Measurements from ENCODE around the gene IDH3G. TPM values are rescaled to one million over a fixed set of nuclear protein-coding genes. Genes with fewer than 3 reads are reported as not detected.
A peak's percentile ranks its signal among the peaks of the same experiment; 100 is the strongest.
"Not testable (repeated sequence)": the region's sequence is repeated elsewhere in the genome, so short reads cannot be mapped to it uniquely, and the experiment has no call there.

IDH3G gene
- total RNA-seq, 2 donors from 2014 or later = 76.1 to 93.6 TPM

DNA sequence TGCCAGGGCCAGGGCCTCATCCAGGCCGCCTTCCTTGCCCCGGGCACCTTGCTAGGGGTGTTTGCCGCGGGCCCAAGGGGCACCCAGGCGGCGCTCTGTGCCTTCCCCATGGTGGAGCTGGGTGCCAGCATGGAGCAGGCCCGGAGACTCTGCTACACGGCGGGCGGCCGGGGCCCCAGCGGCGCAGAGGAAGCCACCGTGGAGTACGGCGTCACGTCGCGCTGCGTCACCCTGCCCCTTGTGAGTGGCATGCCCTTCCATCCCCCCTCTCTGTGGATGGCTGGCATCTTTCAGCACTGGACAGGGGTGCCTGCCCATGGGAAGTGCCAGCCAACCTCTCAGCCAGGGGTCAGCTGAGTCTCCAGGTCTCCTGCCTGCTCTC is 26.5 kb downstream of the IDH3G start:
- ATAC-seq (no peak), DNase-seq (no peak)
- intact Hi-C loops (cut with DNase I, micrococcal nuclease) = no loop called here

DNA sequence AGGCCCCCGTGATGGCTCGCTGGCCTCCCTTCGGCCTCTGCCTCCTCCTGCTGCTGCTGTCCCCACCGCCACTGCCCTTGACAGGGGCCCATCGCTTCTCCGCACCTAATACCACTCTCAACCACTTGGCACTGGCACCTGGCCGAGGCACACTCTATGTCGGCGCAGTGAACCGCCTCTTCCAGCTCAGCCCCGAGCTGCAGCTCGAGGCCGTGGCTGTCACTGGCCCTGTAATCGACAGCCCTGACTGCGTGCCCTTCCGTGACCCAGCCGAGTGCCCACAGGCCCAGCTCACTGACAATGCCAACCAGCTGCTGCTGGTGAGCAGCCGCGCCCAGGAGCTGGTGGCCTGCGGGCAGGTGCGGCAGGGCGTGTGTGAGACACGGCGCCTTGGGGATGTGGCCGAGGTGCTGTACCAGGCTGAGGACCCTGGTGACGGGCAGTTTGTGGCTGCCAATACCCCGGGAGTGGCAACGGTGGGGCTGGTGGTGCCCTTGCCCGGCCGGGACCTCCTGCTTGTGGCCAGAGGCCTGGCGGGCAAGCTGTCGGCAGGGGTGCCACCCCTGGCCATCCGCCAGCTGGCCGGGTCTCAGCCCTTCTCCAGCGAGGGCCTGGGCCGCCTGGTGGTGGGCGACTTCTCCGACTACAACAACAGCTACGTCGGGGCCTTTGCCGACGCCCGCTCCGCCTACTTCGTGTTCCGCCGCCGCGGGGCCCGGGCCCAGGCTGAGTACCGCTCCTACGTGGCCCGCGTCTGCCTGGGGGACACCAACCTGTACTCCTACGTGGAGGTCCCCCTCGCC is 27.1 kb downstream of the IDH3G start:
- DNase-seq (peak; percentile 12 to 20), ATAC-seq (peak; percentile 13)
- intact Hi-C loops (cut with DNase I, micrococcal nuclease) = no loop called here

DNA sequence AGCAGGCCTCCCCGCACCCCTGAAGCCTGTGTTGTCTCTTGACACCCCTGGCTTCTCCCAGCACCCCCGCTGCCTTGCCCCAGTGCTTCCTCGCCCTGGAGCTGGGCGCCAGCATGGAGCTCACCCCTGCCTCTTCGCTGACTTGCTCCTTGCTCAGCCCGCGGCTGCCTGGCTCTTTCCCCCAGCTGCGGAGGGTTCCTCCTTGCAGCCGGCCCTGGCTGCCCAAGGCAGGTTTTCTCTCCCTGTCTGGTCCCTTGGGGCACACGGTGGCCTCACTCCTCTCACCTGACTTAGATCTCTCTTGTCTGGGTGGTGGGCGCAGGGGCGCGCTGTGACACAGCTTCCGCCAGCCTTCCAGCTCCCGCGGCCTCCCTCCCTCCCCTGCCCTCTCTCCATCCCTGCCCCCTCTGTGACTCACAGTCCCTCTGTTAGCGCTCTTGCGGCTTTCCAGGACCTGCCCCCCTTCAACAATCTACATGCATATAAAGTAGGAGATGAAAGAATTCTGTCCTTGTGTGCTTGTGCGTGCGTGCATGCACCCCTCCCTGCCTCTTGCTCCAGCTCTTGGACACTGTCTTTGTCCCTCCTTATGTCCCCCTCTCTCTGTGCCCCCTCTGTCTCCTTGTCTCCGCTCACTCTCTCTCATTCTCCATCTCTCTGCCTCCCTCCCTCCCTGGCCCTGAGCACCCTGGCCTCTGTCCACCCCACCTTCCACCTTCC is 27.9 kb downstream of the IDH3G start:
- intact Hi-C loops (cut with DNase I, micrococcal nuclease) = no loop called here
- ATAC-seq (no peak), DNase-seq (peak; percentile 14 to 37)

DNA sequence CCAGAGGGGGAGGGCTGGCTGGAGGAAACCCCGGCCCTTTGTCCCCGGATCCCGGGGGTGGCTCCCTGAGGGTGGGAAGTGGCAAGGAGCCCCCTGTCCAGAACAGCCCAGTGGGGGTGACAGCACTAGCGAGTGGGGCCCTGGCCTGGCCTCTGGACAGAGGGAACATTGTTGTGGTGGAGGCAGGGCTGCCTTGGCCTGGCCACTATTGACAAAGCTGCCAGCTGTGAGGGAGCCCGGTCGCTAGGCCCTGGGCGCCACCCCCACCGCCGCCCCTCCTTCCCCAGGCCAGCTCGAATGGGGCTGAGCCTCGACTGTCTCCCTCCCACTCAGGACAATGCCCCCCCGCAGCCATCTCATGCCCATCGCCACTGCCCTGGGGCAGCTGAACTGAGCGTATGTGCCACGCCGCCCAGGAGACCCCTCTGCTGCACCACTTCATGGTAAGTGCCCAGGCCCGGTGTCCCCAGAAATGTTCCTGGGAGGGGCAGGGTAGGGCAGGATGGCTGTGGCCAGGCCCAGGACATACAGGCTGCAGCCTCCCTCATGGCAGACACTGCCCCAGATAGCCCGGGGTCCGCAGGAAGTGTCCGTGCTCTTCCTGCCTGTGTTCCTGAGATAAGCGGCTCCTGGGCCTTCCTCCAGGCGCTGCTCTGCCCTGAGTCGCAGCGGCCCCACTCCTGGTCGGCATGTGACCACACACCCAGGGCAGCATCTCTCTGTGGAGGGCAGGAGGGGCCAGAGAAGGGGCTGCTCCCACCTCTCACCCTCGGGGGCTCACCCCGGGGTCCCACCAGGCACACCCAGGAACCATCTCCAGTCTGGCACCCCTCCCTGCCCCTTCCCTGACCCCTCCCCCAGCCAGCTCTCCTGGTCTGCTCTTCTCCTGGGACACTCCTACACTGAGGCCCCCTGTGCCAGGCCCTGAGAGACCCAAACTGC is 28.8 kb downstream of the IDH3G start:
- DNase-seq (peak; percentile 9 to 28), ATAC-seq (no peak)
- intact Hi-C loops (cut with DNase I, micrococcal nuclease) = no loop called here

DNA sequence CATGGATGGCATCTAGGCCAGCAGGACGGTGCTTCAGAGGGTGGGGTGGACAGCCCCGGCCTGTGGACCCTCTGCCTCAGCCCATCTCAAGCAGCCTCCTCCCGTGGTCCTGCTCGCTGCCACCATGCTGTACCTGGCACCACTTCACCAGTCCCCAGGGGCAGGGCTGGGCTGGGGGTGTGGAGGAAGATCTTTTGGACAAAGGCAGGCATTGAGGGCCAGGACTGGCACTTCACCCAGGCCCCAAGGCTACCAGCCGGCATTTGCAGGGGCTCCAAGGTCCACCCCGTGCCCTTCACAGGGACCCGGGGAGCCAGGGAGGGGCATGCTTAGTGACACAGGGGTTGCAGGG is 29.4 kb downstream of the IDH3G start:
- intact Hi-C loops (cut with DNase I, micrococcal nuclease) = loop anchor here in 1 of 2 donors (5.0 kb wide), 1 partner anchor 188 kb away; no protein-coding TSS in a partner anchor
- ATAC-seq (peak; percentile 5), DNase-seq (peak in 1 of 2 donors; percentile 23)

DNA sequence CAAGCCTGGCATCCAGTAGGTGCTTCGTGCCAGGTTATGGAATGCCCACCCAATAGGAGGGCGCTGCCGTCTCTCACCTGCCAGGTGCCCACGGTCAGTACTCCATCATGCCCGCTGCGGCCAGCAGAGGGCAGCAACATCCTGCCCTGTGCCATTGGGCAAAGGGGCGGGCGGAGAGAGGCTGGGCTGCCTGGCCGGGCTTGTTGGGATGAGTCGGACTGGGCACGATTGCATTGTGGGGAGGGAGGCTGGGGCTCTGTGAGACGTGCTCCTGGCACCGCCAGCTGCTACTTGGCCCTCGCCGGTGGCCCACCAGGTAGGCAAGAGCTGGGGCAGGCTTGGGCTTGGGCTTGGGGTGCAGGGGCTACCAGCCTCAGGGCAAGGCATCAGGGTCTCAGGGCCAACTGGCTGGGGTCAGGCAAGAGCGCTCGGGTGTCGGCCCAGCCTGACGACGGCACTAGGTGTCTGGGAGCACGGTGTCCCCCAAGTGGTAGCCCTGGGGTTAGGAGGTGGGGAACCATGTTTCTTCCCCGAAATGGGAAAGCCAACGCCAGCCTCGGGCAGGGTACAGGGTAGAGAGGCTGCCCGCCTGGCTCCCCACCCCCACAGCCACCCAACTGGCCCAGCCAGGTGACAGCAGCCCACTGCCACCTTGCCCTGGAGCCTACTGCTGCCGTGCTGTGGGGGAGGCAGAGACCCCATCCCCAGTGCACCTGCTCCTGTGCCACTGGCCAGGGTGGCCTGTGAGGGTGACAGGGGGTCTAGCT is 30.0 kb downstream of the IDH3G start, which contains the start of gene PLXNB3:
Gene PLXNB3 (plus strand): TSS at position 261 of the 767 bp plus-strand sequence. CDS start 1,287 bp downstream, outside the sequence.
- intact Hi-C loops (cut with DNase I, micrococcal nuclease) = loop anchor here in 1 of 2 donors (5.0 kb wide), 1 partner anchor 188 kb away; no protein-coding TSS in a partner anchor
- peak; percentile 79 to 88 for DNase-seq
- ATAC-seq = peak; percentile 94

DNA sequence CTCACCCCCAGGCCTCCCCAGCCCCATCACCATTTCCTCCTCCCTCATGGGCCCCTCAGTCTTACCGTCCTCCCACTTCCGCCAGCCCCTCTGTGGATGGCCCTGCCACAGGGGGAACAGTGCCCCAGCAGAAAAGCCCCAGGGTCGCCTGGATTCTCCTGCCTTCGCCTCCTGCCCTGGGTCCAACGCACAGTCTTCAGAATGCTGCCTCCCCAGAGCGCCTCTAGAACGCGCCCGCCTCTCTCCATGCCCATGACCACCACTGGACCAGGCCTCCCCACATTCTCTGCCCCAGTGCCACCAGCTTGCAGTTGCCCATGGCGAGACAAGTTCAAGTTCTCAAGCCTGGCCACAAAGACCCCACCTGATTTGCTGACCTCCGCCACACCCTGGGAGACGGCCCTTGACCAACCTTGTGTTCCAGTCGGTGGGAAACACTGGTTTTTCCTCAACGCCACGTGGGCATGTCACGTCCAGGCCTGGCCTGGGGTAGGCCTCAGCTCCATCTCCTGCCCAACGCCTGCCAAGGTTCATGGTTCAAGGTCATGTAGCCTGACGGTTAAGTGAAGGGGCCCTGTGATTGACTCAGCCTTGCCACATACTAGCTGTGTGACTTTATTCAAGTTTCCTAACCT is 30.8 kb downstream of the IDH3G start:
- intact Hi-C loops (cut with DNase I, micrococcal nuclease) = loop anchor here in 1 of 2 donors (5.0 kb wide), 1 partner anchor 189 kb away; no protein-coding TSS in a partner anchor

DNA sequence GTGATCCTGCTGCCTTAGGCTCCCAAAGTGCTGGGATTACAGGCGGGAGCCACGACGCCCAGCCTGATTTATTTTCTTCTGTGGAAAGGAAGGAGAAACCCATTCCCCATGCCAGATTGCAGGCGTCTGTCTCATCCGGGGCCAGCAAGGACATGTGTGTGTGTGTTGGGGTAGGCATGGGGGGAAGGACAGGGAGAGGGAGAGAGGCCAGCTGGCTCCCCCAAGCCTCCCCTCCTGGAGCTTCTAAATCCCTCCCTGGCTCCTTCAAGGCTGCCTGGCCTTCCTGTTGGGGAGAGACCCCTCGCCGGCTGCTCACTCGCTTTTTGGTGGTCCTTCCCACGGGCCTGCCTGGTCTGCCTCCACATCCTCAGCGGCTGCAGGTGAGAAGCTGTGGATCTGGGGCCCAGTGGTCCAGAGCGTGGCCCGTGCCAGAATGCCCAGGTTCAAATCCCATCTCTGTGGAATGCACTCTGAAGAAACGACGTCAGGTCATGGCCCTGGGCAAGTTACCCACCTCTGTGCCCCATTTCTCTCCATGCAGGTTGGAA is 31.5 kb downstream of the IDH3G start:
- intact Hi-C loops (cut with DNase I, micrococcal nuclease) = loop anchor here in 1 of 2 donors (5.0 kb wide), 1 partner anchor 190 kb away; no protein-coding TSS in a partner anchor
- no peak for ATAC-seq
- peak in 1 of 2 donors; percentile 17 for DNase-seq

More for the DNA sequence above, 30.8 kb downstream of the IDH3G start:
- no peak for ATAC-seq
- DNase-seq = peak; percentile 2 to 21

DNA sequence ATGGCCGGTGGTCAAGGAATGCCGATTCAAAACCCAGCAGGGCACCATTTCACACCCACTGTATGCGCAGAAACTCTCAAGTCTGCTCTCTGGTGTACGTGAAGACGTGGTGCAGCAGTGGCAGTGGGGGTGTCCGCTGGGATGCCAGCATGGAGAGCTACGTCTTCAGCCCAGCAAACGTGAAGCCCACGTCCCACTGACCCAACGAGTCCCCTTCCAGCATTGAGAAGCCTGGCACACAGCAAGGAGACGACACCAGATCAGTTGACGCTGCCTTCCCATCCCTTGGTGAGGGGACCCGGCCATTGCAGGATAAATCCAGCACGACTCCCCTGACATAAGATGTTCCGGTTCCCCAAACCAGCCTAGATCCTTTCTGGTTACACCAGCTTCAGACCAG is 32.3 kb downstream of the IDH3G start:
- no peak for ATAC-seq
- intact Hi-C loops (cut with DNase I, micrococcal nuclease) = loop anchor here in 1 of 2 donors (5.0 kb wide), 1 partner anchor 190 kb away; no protein-coding TSS in a partner anchor
- DNase-seq = peak in 1 of 2 donors; percentile 13

DNA sequence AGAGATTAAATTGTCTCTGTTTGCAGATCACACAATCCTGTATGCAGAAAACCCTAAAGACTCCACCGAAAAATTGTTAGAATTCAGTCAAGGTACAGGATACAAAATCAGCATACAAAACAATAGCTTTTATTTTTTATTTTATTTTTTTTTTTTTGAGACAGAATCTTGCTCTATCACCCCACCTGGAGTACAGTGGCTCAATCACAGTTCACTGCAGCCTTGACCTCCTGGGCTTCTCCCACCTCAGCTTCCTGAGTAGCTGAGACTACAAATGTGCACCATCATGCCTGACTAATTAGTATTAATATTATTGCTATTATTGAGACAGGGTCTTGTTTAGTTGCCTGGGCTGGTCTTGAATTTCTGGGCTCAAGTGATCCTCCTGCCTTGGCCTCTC is 39.0 kb downstream of the IDH3G start:
- no peak for DNase-seq
- intact Hi-C loops (cut with DNase I, micrococcal nuclease) = no loop called here
- no peak for ATAC-seq

DNA sequence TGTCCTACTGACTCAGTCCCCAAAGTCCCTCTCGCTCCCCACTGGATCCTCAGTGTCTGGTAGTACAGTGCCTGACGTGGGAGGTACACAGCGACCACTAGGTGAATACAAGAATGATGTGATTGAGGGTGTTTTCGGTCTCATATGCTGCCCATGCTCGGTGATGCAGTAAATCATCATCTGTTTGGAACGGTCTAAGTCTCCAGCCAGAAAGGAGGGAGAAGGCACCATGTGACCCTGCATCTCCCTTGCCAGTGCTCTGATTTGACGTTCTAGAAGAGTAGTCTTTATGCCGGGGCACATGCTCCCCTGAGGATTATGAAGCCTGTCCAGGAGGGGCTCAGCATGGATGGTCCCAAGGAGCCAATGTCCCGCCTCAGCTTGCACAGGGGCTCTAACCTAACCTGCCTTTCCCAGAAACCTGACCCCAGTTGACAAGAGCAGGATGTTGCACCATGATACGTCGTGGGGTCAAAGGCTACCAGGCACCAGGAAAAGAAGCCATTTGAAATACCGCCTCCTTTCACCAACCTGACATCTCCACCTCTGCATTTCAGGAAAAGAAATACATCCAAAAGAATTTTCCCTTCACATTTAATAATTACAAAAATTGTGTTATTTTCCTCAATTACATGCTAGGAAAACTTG is 43.9 kb downstream of the IDH3G start:
- no peak for ATAC-seq
- intact Hi-C loops (cut with DNase I, micrococcal nuclease) = no loop called here
- no peak for DNase-seq

DNA sequence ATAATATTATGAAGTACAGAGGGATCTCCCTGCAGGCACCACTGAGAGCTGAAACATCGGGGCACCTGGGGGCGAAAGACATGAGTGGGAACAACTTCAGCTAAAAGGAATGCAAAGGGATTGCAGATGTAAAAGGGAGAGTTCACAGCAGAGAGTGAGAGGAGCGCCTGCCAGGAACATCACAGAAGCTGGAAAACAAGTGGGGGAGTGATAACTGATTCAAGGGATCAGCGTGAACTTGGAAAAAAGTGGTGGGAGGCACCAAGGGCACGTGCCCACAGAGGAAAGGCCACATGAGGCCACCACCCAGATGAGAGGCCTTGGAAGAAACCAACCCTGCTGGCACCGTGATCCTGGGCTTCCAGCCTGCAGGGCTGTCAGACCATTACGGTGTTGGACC is 45.2 kb downstream of the IDH3G start:
- intact Hi-C loops (cut with DNase I, micrococcal nuclease); DNase-seq; ATAC-seq: not testable (repeated sequence)

DNA sequence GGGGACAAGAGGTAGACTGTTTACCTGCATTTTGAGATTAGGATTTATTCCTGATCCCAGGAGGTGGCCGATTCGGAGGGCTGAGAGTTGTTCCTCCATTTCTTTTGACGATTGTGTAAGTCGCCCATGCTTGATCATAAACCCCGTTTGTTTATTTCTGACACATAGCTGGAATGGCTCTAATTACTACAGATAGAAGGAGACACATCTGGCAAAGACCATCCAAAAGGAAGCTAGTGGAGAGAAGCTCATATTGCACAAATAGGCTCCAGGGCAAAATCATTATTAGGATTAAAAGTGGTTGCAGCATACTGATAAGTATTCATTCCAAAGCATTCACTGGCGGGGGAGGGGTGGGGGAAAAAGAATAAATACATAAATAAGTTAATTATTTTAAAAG is 47.2 kb downstream of the IDH3G start:
- ATAC-seq; DNase-seq; intact Hi-C loops (cut with DNase I, micrococcal nuclease): not testable (repeated sequence)

DNA sequence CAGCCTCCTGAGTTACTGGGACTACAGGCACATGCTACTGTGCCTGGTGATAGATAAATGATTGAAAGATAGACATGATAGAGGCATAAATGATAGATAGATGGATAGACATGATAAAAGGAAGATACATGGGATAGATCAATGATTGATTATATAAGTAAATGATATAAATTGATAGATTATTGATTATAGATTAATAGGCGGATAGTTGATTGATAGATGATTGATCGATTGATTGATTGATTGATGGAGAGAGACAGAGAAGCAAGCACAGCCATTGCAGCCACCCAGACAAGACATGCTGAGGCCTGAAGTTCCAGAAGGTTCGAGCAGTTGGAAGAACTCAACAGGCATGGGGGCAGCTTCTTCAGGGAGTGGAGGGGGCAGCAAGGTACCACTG is 47.8 kb downstream of the IDH3G start:
- intact Hi-C loops (cut with DNase I, micrococcal nuclease) = no loop called here
- ATAC-seq (no peak), DNase-seq (no peak)

DNA sequence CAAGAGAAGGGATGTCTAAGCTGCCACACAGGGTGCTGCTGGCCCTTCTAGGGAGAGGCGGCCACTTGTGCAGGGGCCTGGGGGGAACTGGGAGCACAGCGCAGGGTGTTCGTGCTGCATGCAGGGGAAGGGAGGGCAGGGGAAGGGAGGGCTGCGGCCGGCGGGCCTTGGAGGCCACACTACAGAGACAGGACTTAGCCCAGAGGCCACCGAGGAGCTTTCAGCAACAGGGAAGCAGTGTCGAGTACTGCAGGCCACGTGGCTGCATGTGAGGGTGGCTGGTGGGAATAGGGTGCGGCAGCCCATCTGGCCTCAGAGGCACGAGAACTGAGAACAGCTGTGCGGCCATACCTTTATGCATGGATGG is 49.1 kb downstream of the IDH3G start:
- DNase-seq; ATAC-seq; intact Hi-C loops (cut with DNase I, micrococcal nuclease): not testable (repeated sequence)

DNA sequence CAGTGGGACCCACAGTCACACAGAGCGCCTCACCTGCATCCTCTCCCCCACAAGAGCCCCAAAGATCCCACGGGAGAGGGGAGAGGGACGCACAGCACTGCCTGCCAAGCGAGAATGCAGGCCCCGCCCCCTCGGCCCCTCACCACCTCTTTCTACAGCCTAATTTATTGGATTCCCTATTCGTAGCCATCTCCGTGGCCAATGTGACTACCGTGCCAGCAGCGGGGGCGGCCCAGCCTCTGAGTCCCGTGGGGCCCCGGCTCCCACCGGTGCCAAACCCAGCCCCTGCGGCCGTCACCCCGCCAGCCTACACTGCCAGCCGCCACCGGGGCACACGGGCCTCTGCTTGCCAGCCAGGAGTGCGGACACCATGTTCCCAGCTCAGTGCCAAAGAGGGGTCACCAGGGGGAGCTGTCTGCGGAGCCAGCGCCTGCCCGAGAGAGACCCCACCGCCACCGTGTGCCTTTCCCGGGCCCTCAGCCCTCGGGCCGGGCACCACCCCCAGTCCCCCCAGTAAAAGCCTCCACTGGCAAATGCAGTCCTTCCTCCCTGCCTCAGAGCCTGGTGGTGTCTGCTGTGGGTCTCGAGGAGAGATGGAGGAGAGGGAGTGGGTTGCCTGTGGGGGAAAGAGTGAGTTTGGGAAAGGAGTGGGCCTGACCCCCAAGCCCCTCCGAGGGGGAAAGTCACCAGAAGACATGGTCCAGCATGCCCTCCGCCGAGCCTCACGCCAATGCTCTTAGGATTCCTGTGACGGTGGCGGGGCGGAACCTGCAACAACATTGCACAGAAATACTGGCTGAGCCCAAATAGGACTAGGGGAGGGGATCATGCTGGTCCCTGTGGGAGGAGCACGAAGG is 49.7 kb downstream of the IDH3G start:
- DNase-seq = peak in 1 of 2 donors; percentile 35
- ATAC-seq = peak; percentile 14
- intact Hi-C loops (cut with DNase I, micrococcal nuclease) = no loop called here
